Stomach (tissue), 4 donors: Measurements from ENCODE around the gene TRPT1.

Experiments
- CTCF ChIP-seq, 7 experiments: fragments of 450-650 bp in 4 of 7; fragments of 200-600 bp in 3 of 7; sonication (generic) in 3 of 7; IDR thresholded peaks; one replicate each; pipeline ENCODE4 v1.5.1; 2016 to 2019; ENCODE audit warnings: antibody characterized with exemption in 7 of 7, control low read depth in 2 of 7, mild to moderate bottlenecking in 1 of 7
- EP300 ChIP-seq: sonication (generic); formaldehyde crosslinking; IDR thresholded peaks from one replicate; pipeline ENCODE4 v1.6.1; 2017; ENCODE audit warnings: antibody characterized with exemption
- POLR2AphosphoS5 ChIP-seq, 3 donors: sonication (generic); formaldehyde crosslinking; IDR thresholded peaks; one replicate each; pipeline ENCODE4 v1.6.1; 2016; ENCODE audit warnings: antibody characterized with exemption in 3 of 3

- TF ChIP-seq CTCF (IDR thresholded peaks at IDR 0.05) (peak in 1 of 7 experiments; percentile 35), EP300 (no peak), POLR2AphosphoS5 (IDR thresholded peaks at IDR 0.05) (peak; percentile 20 to 70 (median 44))
These were observed 21.1 kb upstream of the TRPT1 start, which contains the start of gene PPP1R14B for GRCh38 chr11:64246871-64247728.
